GM12878 (cell line): ENCODE data around the gene SLC25A13. TPM values are rescaled to one million over a fixed set of nuclear protein-coding genes. Genes with fewer than 3 reads are reported as not detected.

Source experiments
- ATAC-seq: fragments of 200-7000 bp; cut with Tn5 transposase; 3 replicates; pipeline ENCODE4 v1.9.1; 2020; ENCODE audit warnings: mild to moderate bottlenecking, moderate library complexity
- BruUV-seq: library from RNA; stranded (reverse); fragments of 400-500 nt; replicated peaks from 2 replicates; lab custom pipeline; 2021; lab: Mats Ljungman, UMichigan
- CTCF ChIA-PET: fragments of 300-600 bp; sonication (Branson Sonifier 250); formaldehyde crosslinking; extraction: SDS; loops from one replicate; lab custom pipeline; 2021; ENCODE audit warnings: inconsistent platforms; lab: Yijun Ruan, JAX
- POLR2A ChIA-PET: fragments of 350-600 bp; formaldehyde crosslinking; extraction: SDS; loops from one replicate; lab custom pipeline; 2021; ENCODE audit warnings: inconsistent platforms; lab: Charles Lee
- RAD21 ChIA-PET: fragments of 300-600 bp; sonication (Branson Sonifier 250); formaldehyde crosslinking; loops from one replicate; lab custom pipeline; 2023; ENCODE audit warnings: antibody characterized with exemption; ENCODE audit not compliant: unreplicated experiment; lab: Charles Lee
- SMC1A ChIA-PET: fragments of 300-600 bp; sonication (Branson Sonifier 250); formaldehyde crosslinking; loops from one replicate; lab custom pipeline; 2023; ENCODE audit not compliant: unreplicated experiment, uncharacterized antibody; lab: Charles Lee
- DNase-seq: peaks from one replicate; pipeline ENCODE4 v3.0.0-alpha.2; 2011; ENCODE audit warnings: low read depth, low spot score
- FAIRE-seq: peaks from 3 replicates; lab custom pipeline; 2011; peaks lifted over from hg19 to GRCh38; lab: Jason Lieb, UNC
- H2AFZ ChIP-seq: 2 replicates; pipeline ENCODE4 v1.6.0; 2011; ENCODE audit warnings: low read depth, low read length, control low read depth; ENCODE audit not compliant: control insufficient read depth
- H3K27ac ChIP-seq: 2 replicates; pipeline ENCODE4 v1.5.1; 2011; ENCODE audit warnings: control low read depth; ENCODE audit not compliant: control insufficient read depth, insufficient read depth
- H3K27me3 ChIP-seq, 2 experiments: replicated peaks in 1 of 2; 2 replicates each; pipeline versions ENCODE4 v1.6.0 to v1.6.1; 2011; ENCODE audit warnings: low read length in 1 of 2; ENCODE audit not compliant: control insufficient read depth in 2 of 2, insufficient read depth in 2 of 2
- H3K36me3 ChIP-seq, 2 experiments: 2 replicates each; pipeline ENCODE4 v1.5.1; 2011; ENCODE audit warnings: low read length in 1 of 2; ENCODE audit not compliant: control insufficient read depth in 2 of 2, insufficient read depth in 2 of 2
- H3K4me1 ChIP-seq: 2 replicates; pipeline ENCODE4 v1.6.1; 2011; ENCODE audit warnings: mild to moderate bottlenecking, low read length, moderate library complexity, mixed read lengths; ENCODE audit not compliant: control insufficient read depth, insufficient read depth
- H3K4me2 ChIP-seq: 2 replicates; pipeline ENCODE4 v1.6.0; 2011; ENCODE audit warnings: control low read depth; ENCODE audit not compliant: control insufficient read depth, insufficient read depth
- H3K4me3 ChIP-seq: fragments of 200-600 bp; sonication (generic); 2 replicates; pipeline ENCODE4 v1.5.1; 2016
- H3K79me2 ChIP-seq: 2 replicates; pipeline ENCODE4 v1.6.0; 2011; ENCODE audit warnings: low read length; ENCODE audit not compliant: control insufficient read depth, insufficient read depth
- H3K9ac ChIP-seq: 2 replicates; pipeline ENCODE4 v1.8.0; 2011; ENCODE audit warnings: low read length, control low read depth, mixed read lengths; ENCODE audit not compliant: control insufficient read depth, insufficient read depth
- H3K9me3 ChIP-seq: replicated peaks from 3 replicates; pipeline ENCODE4 v1.5.1; 2011; ENCODE audit warnings: mild to moderate bottlenecking, low read length; ENCODE audit not compliant: control insufficient read depth, insufficient read depth
- H4K20me1 ChIP-seq: 2 replicates; pipeline ENCODE4 v1.6.0; 2011; ENCODE audit not compliant: control insufficient read depth, insufficient read depth
- BMI1 ChIP-seq: fragments of 450-650 bp; IDR thresholded peaks from 2 replicates; pipeline ENCODE4 v1.6.1; 2016; ENCODE audit warnings: mild to moderate bottlenecking, moderate library complexity, borderline replicate concordance
- CREB1 ChIP-seq: IDR thresholded peaks from 2 replicates; pipeline ENCODE4 v1.6.1; 2012; ENCODE audit warnings: low read depth, mild to moderate bottlenecking, inconsistent platforms
- FOXM1 ChIP-seq: IDR thresholded peaks from 2 replicates; pipeline ENCODE4 v1.6.1; 2012; ENCODE audit warnings: low read depth, mild to moderate bottlenecking, inconsistent platforms, low read length, moderate library complexity
- IKZF2 ChIP-seq, 2 experiments: fragments of 450-650 bp; IDR thresholded peaks; 2 replicates each; pipeline ENCODE4 v1.6.1; 2017; ENCODE audit warnings: mild to moderate bottlenecking in 2 of 2, moderate library complexity in 2 of 2
- IRF4 ChIP-seq: IDR thresholded peaks from 2 replicates; pipeline ENCODE4 v1.6.1; 2011; ENCODE audit warnings: low read depth, low read length
- NFIC ChIP-seq: IDR thresholded peaks from 2 replicates; pipeline ENCODE4 v1.6.1; 2012; ENCODE audit warnings: low read depth, mild to moderate bottlenecking, inconsistent platforms, low read length, moderate library complexity
- PAX8 ChIP-seq: fragments of 450-650 bp; IDR thresholded peaks from 2 replicates; pipeline ENCODE4 v1.6.1; 2017; ENCODE audit warnings: mild to moderate bottlenecking, moderate library complexity
- POU2F2 ChIP-seq: IDR thresholded peaks from 3 replicates; pipeline ENCODE4 v1.6.1; 2011; ENCODE audit warnings: low read depth, mild to moderate bottlenecking, low read length, borderline replicate concordance
- RFX5 ChIP-seq: IDR thresholded peaks from 2 replicates; pipeline ENCODE4 v1.6.1; 2011; ENCODE audit warnings: low read depth, low read length, improper control_type of control experiment
- SKIL ChIP-seq: fragments of 450-650 bp; IDR thresholded peaks from 2 replicates; pipeline ENCODE4 v1.6.1; 2017; ENCODE audit warnings: mild to moderate bottlenecking, low read depth, inconsistent platforms; ENCODE audit not compliant: poor library complexity, severe bottlenecking
- SREBF2 ChIP-seq: IDR thresholded peaks from 2 replicates; pipeline ENCODE4 v1.6.1; 2012; ENCODE audit warnings: mild to moderate bottlenecking, low read length
- SUPT20H ChIP-seq: IDR thresholded peaks from 2 replicates; pipeline ENCODE4 v1.6.1; 2011; ENCODE audit warnings: low read depth, mild to moderate bottlenecking, low read length, moderate library complexity, borderline replicate concordance; ENCODE audit not compliant: control insufficient read depth
- SUZ12 ChIP-seq: fragments of 200-600 bp; sonication (generic); IDR thresholded peaks from one replicate; pipeline ENCODE4 v1.6.1; 2018; ENCODE audit warnings: antibody characterized with exemption, mild to moderate bottlenecking; ENCODE audit not compliant: unreplicated experiment
- TCF12 ChIP-seq: IDR thresholded peaks from 2 replicates; pipeline ENCODE4 v1.6.1; 2011; ENCODE audit warnings: low read depth, mild to moderate bottlenecking, low read length
- ZSCAN29 ChIP-seq: fragments of 450-650 bp; IDR thresholded peaks from 2 replicates; pipeline ENCODE4 v1.6.1; 2017; ENCODE audit warnings: mild to moderate bottlenecking, moderate library complexity
- in situ Hi-C: fragments of 300-500 bp; cut with MboI; formaldehyde crosslinking; loops from 9 replicates; pipeline ENCODE4 v1.14.3; 2018; ENCODE audit warnings: mixed read lengths
- intact Hi-C: fragments of 100-400 bp; cut with micrococcal nuclease; formaldehyde crosslinking; loops from one replicate; pipeline ENCODE4 v1.14.2; 2022; ENCODE audit not compliant: unreplicated experiment
- polyA plus RNA-seq, 11 experiments: library from polyadenylated mRNA; depleted of rRNA in 4 of 11; unstranded in 6 of 11; stranded (reverse) in 5 of 11; fragments of >200 nt; fragmentation: Nextera tagmentation in 4 of 11; fragmentation: Illumina TruSeq in 1 of 11; extraction: Ambion mirVana in 4 of 11; extraction: Trizol in 1 of 11; gene quantifications; 1 replicate in 1 of 11; 2 replicates in 10 of 11; pipeline versions ENCODE4 v1.2.1 to v1.2.3, GENCODE V29; 2011 to 2016; ENCODE audit warnings: inconsistent platforms in 2 of 11, missing spikeins in 2 of 11, low read depth in 1 of 11
- total RNA-seq, 4 experiments: library from RNA; depleted of rRNA in 3 of 4; stranded (reverse); fragments of >200 nt in 3 of 4; fragmentation: Illumina TruSeq in 1 of 4; extraction: Trizol in 1 of 4; gene quantifications; 2 replicates each; pipeline versions ENCODE4 v1.2.1 to v1.2.3, GENCODE V29; 2013 to 2021
- TF ChIP-seq, protein P1 (sequence below): IDR thresholded peaks from 2 replicates; pipeline ENCODE4 v1.6.1; 2012; ENCODE audit warnings: low read depth, low read length, improper control_type of control experiment
- TF ChIP-seq, protein P2 (sequence below): fragments of 450-650 bp; IDR thresholded peaks from 2 replicates; pipeline ENCODE4 v1.6.1; 2017; ENCODE audit warnings: mild to moderate bottlenecking, moderate library complexity

SLC25A13 gene
- total and polyA plus RNA-seq, 10 of the 15 experiments (the other 5 are each of a cell fraction or from before 2014, with no cell fraction given), result 7.0 to 24.7 (median 18.6) TPM

DNA sequence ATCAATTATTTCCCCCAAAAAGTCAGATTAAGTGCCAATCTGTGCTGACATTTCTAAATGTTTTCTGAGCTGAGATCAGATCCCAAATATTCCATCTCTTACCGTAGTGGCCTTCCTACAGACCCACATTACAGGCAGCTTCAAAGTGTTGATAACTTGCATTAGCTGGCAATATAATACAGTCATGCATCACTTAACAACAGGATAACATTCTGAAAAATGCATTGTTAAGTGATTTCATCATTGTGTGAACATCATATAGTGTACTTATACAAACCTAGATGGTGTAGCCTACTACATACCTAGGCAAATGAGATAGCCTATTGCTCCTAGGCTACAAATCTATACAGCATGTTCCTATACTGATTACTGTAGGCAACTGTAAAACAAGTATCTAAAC is 22.4 kb downstream of the SLC25A13 start (continued):
- no peak for TF ChIP-seq IKZF2 (IDR thresholded peaks at IDR 0.05)
- no peak for TF ChIP-seq IRF4
- no peak for TF ChIP-seq CREB1
- TF ChIP-seq FOXM1, result no peak
- TF ChIP-seq SUPT20H, result no peak
- no peak for TF ChIP-seq ZSCAN29

DNA sequence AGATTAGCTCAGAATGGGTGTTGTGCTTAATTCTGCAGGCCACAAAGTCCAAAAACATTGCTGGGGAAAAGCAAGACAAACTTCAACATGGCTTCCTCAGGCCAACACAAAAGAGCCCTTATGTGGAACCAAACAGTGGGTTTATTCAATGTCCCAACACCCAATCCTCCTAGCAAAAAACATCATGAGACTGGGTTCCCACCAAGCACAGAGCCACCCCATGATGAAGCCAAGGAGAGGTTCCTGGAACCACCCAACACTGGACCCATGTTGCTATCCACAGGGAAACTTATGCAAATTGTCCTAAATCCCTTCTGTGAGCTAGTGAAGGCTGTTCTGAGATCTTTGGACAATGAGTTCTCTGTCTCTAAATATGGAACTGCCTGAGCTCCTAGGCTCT is 24.0 kb downstream of the SLC25A13 start:
- FAIRE-seq (no peak), DNase-seq (no peak), ATAC-seq (no peak)
- no peak overlapping the region for H2AFZ ChIP-seq
- no peak overlapping the region for H3K9ac ChIP-seq
- peaks cover 0 to 4% of the 10 kb centered on the region in 2 experiments; a peak in 1 of 4 replicates for H3K36me3 ChIP-seq
- H3K9me3 ChIP-seq, result no peaks in the 10 kb centered on the region
- no peak overlapping the region for H3K4me2 ChIP-seq
- POLR2A ChIA-PET, result no interaction called here
- CTCF ChIA-PET, result interaction anchor here (0.6 kb wide), 2 partner anchors 22 to 65 kb away, joined by 3 read pairs; no protein-coding TSS in a partner anchor
- H3K4me3 ChIP-seq, result no peak overlapping the region
- peaks cover 5% of the 10 kb centered on the region; the same call in 1 of the 2 replicates for H3K4me1 ChIP-seq
- no peaks in the 10 kb centered on the region; the same call in 1 of the 2 replicates for H3K79me2 ChIP-seq
- in situ Hi-C loops (no loop called here), intact Hi-C loops (no loop called here)
- no peaks in the 10 kb centered on the region for H4K20me1 ChIP-seq
- no peaks in the 10 kb centered on the region for H3K27me3 ChIP-seq
- no peak overlapping the region for H3K27ac ChIP-seq
- RAD21 ChIA-PET, result no interaction called here
- SMC1A ChIA-PET, result no interaction called here
- no TSS peak for BruUV-seq
- TF ChIP-seq SKIL (no peak), POU2F2 (no peak), RFX5 (no peak), BMI1 (no peak), SUZ12 (no peak), PAX8 (no peak), SREBF2 (no peak), TCF12 (no peak), NFIC (no peak)
- TF ChIP-seq, protein P1, sequence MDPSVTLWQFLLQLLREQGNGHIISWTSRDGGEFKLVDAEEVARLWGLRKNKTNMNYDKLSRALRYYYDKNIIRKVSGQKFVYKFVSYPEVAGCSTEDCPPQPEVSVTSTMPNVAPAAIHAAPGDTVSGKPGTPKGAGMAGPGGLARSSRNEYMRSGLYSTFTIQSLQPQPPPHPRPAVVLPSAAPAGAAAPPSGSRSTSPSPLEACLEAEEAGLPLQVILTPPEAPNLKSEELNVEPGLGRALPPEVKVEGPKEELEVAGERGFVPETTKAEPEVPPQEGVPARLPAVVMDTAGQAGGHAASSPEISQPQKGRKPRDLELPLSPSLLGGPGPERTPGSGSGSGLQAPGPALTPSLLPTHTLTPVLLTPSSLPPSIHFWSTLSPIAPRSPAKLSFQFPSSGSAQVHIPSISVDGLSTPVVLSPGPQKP, result no peak
- TF ChIP-seq, protein P2, sequence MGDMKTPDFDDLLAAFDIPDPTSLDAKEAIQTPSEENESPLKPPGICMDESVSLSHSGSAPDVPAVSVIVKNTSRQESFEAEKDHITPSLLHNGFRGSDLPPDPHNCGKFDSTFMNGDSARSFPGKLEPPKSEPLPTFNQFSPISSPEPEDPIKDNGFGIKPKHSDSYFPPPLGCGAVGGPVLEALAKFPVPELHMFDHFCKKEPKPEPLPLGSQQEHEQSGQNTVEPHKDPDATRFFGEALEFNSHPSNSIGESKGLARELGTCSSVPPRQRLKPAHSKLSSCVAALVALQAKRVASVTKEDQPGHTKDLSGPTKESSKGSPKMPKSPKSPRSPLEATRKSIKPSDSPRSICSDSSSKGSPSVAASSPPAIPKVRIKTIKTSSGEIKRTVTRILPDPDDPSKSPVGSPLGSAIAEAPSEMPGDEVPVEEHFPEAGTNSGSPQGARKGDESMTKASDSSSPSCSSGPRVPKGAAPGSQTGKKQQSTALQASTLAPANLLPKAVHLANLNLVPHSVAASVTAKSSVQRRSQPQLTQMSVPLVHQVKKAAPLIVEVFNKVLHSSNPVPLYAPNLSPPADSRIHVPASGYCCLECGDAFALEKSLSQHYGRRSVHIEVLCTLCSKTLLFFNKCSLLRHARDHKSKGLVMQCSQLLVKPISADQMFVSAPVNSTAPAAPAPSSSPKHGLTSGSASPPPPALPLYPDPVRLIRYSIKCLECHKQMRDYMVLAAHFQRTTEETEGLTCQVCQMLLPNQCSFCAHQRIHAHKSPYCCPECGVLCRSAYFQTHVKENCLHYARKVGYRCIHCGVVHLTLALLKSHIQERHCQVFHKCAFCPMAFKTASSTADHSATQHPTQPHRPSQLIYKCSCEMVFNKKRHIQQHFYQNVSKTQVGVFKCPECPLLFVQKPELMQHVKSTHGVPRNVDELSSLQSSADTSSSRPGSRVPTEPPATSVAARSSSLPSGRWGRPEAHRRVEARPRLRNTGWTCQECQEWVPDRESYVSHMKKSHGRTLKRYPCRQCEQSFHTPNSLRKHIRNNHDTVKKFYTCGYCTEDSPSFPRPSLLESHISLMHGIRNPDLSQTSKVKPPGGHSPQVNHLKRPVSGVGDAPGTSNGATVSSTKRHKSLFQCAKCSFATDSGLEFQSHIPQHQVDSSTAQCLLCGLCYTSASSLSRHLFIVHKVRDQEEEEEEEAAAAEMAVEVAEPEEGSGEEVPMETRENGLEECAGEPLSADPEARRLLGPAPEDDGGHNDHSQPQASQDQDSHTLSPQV, result no peak
